KMS-11 (cell line): Measurements from ENCODE around the gene PTPRK.

ENCODE experiments used
- H2AFZ ChIP-seq: fragments of 200-600 bp; sonication (generic); 2 replicates; pipeline ENCODE4 v1.6.1; 2016; ENCODE audit warnings: antibody characterized with exemption, mixed run types, low read depth
- H3K27ac ChIP-seq: fragments of 200-600 bp; sonication (generic); 2 replicates; pipeline ENCODE4 v1.6.1; 2016; ENCODE audit warnings: mild to moderate bottlenecking, mixed run types
- H3K27me3 ChIP-seq: fragments of 200-600 bp; sonication (generic); 2 replicates; pipeline ENCODE4 v1.6.1; 2017; ENCODE audit warnings: mild to moderate bottlenecking, low read depth, mixed run types, moderate library complexity; ENCODE audit not compliant: insufficient read depth
- H3K36me3 ChIP-seq: fragments of 200-600 bp; sonication (generic); 2 replicates; pipeline ENCODE4 v1.6.1; 2017; ENCODE audit warnings: mild to moderate bottlenecking, mixed run types; ENCODE audit not compliant: insufficient read depth
- H3K4me1 ChIP-seq: fragments of 200-600 bp; sonication (generic); 2 replicates; pipeline ENCODE4 v1.6.1; 2016; ENCODE audit warnings: mild to moderate bottlenecking, low read depth, mixed run types; ENCODE audit not compliant: poor library complexity, severe bottlenecking
- H3K4me2 ChIP-seq: fragments of 200-600 bp; sonication (generic); 2 replicates; pipeline ENCODE4 v1.7.0; 2016; ENCODE audit warnings: mild to moderate bottlenecking, mixed run types
- H3K4me3 ChIP-seq: fragments of 200-600 bp; sonication (generic); IDR thresholded peaks from 2 replicates; pipeline ENCODE4 v1.6.1; 2017; ENCODE audit warnings: low read depth, low read length, mixed read lengths; ENCODE audit not compliant: insufficient read depth
- H3K79me2 ChIP-seq: fragments of 200-600 bp; sonication (generic); 2 replicates; pipeline ENCODE4 v1.6.1; 2016; ENCODE audit warnings: low read depth, mixed run types; ENCODE audit not compliant: insufficient read depth
- H3K9ac ChIP-seq: fragments of 200-600 bp; sonication (generic); 2 replicates; pipeline ENCODE4 v1.6.1; 2016; ENCODE audit warnings: mild to moderate bottlenecking, mixed run types
- H4K20me1 ChIP-seq: fragments of 200-600 bp; sonication (generic); 2 replicates; pipeline ENCODE4 v1.6.1; 2016; ENCODE audit warnings: mild to moderate bottlenecking, mixed run types; ENCODE audit not compliant: insufficient read depth
- CTCF ChIP-seq: fragments of 200-600 bp; sonication (generic); conservative IDR thresholded peaks from 2 replicates; pipeline ENCODE4 v1.6.1; 2017; ENCODE audit warnings: low read depth, mild to moderate bottlenecking, antibody characterized with exemption, low read length, moderate library complexity, mixed read lengths

PTPRK gene

DNA sequence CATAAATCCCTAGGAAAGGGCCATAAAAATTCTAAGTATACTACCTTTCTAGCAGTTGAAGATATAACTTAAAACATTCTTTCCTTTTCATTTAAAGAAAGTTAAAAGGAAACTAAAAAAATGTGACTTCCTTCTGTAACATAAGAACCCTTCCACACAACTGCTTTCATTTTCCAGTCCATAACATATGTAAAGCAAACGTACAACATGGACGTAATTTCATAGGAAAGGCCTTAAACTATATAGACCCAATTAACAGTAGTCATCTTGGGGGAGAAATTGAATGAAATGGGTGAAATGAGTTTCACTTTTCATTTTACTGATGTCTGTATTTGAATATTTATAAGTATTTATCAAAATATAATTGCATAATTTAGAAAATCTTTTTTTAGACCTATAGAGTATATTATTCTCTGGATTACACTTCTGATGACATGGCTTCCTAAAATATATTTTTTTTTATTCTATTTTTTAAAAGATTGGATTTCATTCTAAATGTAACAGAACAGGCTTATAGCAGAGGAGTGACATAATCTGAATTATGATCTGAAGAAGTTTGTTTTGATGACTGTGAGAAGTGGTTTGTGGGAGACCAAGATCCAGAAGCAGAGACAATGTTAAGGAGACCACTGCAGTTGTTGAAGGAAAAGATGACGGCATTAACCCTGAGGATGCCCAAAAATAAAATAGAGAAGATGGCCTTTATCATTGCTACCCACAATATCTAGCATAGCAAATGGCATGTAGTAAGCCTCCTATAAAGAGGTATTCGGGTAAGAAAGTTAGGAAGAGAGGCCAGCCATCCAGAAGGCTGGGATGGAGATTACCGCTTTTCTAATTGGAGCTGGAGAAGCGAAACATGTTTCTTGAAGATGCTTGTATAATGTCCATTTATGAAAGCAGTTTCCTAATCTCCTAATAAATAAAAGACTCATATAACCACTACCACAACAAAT, 260.4 kb downstream of the PTPRK start:
- H4K20me1 ChIP-seq, result no peaks in the 10 kb centered on the region
- peak overlapping the region; percentile 32; the same call in 1 of the 2 replicates for H3K27ac ChIP-seq
- H3K27me3 ChIP-seq, result no peaks in the 10 kb centered on the region
- H3K4me3 ChIP-seq, result no peak overlapping the region
- peak overlapping the region; percentile 87 for H3K4me2 ChIP-seq
- H3K79me2 ChIP-seq, result no peaks in the 10 kb centered on the region
- H3K36me3 ChIP-seq, result no peaks in the 10 kb centered on the region
- peaks cover 30% of the 10 kb centered on the region for H3K4me1 ChIP-seq
- TF ChIP-seq CTCF, result no peak
- no peak overlapping the region for H3K9ac ChIP-seq
- H2AFZ ChIP-seq, result no peak overlapping the region

DNA sequence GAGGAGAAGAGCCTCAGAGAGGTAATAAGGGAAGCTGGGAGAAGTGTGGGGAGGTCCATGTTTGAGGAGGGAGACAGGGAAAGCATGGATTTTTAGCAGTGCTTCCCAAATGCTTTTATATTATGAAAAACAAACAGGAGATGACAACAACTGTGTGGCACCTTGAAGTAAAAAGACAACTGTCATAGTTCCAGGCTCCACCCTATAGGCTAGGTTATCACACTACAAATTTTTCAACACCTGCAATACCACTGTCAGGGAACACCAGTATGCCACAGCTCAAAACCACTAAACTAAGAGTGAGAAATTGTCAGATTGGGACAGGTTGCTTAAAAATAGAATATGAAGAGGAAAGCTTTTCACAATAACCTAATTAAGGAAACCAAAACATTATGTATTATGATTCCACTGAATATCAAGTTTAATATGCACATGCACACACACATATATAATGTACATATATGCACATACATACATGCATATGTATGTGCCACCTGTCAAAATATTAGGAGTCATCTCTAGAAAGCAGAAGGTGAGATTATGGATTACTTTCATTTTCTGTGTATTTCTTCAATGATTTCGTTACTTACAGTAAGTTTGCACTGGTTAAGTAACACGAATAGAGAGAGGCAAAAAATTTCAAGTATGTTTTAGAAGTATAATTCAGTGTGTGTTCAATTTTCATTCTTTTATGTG, 261.2 kb downstream of the PTPRK start:
- Histone ChIP-seq H3K27me3 (no peaks in the 10 kb centered on the region), H3K79me2 (no peaks in the 10 kb centered on the region), H3K4me2 (peak overlapping the region; percentile 87), H4K20me1 (no peaks in the 10 kb centered on the region), H3K36me3 (no peaks in the 10 kb centered on the region), H3K4me1 (peaks cover 30% of the 10 kb centered on the region), H2AFZ (no peak overlapping the region), H3K27ac (peak overlapping the region; percentile 32; the same call in 1 of the 2 replicates), H3K9ac (no peak overlapping the region), H3K4me3 (no peak overlapping the region)
- TF ChIP-seq CTCF, result no peak

DNA sequence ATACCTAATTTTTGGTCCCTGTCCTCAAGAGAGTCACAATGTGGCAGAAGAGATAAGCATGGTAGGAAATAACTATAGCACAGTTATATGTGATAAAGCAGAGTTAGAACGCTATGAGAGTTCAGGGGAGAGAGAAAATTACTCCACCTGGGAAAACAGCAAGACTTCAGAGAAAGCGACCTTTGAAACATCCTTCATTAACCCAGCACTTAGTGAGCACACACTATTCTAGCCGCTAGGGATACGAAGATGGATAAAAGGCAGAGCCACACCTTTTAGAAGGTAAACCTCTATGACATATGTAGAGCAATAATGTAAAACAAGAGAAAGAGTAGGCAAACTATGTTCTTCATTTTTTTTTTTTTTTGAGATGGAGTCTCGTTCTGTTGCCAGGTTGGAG, 264.3 kb downstream of the PTPRK start:
- no peak for TF ChIP-seq CTCF
- no peak overlapping the region for H3K4me2 ChIP-seq
- peaks cover 35% of the 10 kb centered on the region for H3K4me1 ChIP-seq
- H2AFZ ChIP-seq, result no peak overlapping the region
- no peaks in the 10 kb centered on the region for H4K20me1 ChIP-seq
- no peaks in the 10 kb centered on the region for H3K36me3 ChIP-seq
- no peak overlapping the region for H3K4me3 ChIP-seq
- no peaks in the 10 kb centered on the region for H3K79me2 ChIP-seq
- no peak overlapping the region for H3K9ac ChIP-seq
- H3K27me3 ChIP-seq, result no peaks in the 10 kb centered on the region
- H3K27ac ChIP-seq, result no peak overlapping the region

GRCh38 chr6:128252341-128253176, 267.8 kb downstream of the PTPRK start:
- H3K27me3 ChIP-seq, result no peaks in the 10 kb centered on the region
- no peak for TF ChIP-seq CTCF
- no peak overlapping the region for H2AFZ ChIP-seq
- no peak overlapping the region for H3K4me2 ChIP-seq
- H3K9ac ChIP-seq, result no peak overlapping the region
- no peaks in the 10 kb centered on the region for H3K36me3 ChIP-seq
- H3K79me2 ChIP-seq, result no peaks in the 10 kb centered on the region
- H3K4me1 ChIP-seq, result peaks cover 7% of the 10 kb centered on the region
- no peak overlapping the region for H3K4me3 ChIP-seq
- H3K27ac ChIP-seq, result no peak overlapping the region
- H4K20me1 ChIP-seq, result no peaks in the 10 kb centered on the region
